ENCODE data around the gene ZCCHC24.

The ZCCHC24 gene

DNA sequence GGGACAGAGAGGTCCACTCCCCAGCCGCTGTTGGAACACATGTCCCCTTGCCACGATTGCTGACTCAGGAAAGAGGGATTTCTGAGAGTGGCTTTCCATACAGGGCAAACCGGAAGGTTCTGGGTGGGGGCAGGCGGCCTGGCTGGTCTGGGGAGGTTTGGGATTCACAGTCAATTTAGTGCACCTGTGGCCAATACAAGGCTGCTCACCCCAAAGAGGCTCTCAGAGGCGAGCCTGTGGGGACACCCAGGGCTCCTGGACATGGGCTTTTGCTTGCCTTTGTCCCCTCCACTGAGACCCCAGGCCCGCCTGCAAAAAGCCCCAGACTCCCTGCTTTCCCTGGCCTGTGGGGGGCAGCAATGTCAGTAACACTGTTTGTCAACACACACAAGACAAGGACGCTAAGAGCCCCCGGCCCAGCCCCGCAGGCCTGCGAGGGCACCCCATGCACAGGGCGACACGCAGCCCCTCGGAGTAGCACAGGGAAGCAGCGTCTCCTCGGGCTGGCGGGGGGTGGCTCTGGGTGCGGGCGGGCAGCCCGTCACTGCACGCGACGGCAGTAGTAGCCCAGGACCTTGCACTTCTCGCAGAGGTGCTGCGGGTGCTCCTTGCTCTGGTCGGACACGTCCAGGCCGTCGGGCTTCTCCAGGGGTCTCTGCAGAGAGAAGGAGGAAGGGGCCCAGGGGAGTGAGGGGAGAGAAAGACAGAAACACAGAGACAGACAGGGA lies 59.5 kb downstream of the ZCCHC24 start:
- DNase-seq (ENCODE audit: low read depth in 2 of 2, low spot score in 1 of 2) = no peak

- DNase-seq (ENCODE audit: low read depth in 2 of 2, low spot score in 1 of 2) = no peak
Observed at GRCh38 chr10:79385392-79385795, 60.0 kb downstream of the ZCCHC24 start.

- no peak for DNase-seq (ENCODE audit: low read depth in 2 of 2, low spot score in 1 of 2)
Observed at GRCh38 chr10:79384773-79385391, 60.5 kb downstream of the ZCCHC24 start.

GRCh38 chr10:79383974-79384606 lies 61.3 kb downstream of the ZCCHC24 start:
- no peak for DNase-seq (ENCODE audit: low read depth in 2 of 2, low spot score in 1 of 2)

DNA sequence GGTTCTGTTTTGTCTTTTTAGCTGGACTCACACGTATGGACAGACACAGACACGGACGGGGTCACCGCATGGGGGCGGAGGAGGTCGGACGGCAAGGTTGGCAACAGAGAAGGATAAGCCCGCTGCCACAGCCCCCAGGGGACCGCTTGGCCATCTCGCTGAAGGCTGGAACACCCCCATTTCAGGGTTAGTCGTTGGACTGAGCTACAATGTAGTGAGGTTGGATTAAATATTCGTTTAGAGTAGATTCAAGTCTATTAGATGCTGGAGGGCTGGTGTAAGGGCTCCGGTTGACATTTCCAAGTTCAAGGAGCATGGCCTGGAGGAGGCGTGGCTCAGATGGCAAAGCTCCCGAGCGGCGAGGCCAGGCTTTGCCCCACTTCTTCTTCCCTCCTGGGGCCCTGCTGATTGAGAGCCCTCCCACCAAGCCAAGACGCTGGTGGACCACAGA lies 62.9 kb downstream of the ZCCHC24 start:
- no peak for DNase-seq (ENCODE audit: low read depth in 2 of 2, low spot score in 1 of 2)

GRCh38 chr10:79381804-79382221 lies 63.6 kb downstream of the ZCCHC24 start:
- no peak for DNase-seq (ENCODE audit: low read depth in 2 of 2, low spot score in 1 of 2)

GRCh38 chr10:79380946-79381721 lies 64.3 kb downstream of the ZCCHC24 start:
- DNase-seq (ENCODE audit: low read depth in 2 of 2, low spot score in 1 of 2) = no peak

DNA sequence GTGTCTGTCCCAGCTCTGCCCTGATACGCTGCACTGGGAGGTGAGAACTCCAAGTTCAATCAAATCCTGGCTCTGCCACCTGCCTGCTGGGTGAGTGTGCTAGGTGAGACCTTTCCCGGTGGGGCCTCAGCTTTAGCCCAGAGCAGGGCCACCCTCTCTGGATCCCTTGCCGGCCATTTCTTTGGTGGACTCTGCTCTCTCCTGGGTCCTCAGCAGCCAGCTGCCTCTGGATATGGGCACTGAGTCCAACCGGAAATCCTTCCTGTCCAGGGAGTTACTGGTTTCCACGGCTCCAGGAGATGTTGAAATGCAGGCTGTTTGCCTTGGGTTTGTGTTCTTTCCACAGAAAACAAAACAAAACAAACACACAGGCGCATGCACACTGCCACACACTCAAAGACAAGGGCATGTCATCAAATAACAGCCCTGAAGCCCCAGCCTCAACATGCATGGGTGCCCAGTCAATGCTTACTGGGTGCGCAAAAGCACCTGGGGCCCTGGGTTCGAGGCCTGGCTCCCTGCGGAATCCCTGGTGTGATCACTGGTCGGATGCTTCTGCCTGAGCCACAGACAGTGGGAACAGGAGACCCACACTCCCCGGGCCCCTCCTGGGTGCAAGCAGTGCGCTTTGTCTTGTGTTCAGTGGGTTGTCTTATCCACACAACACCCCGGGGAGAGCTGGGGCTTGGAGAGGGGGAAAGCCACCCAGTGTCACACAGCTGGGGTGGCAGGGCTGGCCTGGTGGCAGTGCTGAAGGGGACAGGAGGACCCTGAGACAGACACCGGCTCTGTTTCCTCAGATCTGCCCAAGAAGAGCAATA lies 65.1 kb downstream of the ZCCHC24 start:
- no peak for DNase-seq (ENCODE audit: low read depth in 2 of 2, low spot score in 1 of 2)

GRCh38 chr10:79379512-79380124 lies 65.8 kb downstream of the ZCCHC24 start:
- DNase-seq (ENCODE audit: low read depth in 2 of 2, low spot score in 1 of 2) = no peak

DNA sequence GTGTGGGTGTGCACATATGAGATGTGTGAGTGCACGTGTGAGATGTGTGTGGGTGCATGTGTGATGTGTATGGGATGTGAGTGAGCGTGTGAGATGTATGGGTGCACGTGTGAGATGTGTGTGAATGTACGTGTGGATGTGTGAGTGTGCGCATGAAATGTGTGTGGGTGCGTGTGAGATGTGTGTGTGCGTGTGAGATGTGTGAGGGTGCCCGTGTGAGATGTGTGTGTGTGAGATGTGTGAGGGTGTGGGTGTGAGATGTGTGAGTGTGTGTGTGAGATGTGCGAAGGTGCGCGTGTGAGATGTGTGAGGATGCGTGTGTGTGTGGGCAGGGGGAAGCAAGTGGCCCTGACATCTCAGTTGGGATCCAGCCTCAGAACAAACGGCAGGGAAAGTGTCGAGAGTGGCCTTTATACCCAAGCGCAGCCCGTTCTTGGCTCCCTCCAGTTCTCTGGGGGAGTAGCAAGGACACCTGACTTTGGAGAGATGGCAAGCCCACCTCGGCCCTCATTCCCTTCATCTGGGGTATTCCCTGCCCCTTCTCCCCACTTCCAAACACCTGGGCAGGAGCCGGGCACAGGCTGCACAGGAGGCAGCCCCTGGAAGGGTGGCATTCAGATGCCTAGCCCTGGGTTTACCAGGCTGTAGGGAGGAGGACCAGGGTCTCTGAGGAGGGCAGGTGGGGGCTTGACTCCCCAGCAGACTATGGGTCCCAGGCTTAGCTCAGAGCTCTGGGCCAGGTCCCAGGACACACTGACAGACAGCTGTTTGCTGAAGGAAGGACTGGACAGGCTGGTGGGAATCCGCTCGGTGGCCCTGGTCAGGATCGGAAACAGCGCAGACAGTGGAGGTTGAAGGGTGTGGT lies 66.5 kb downstream of the ZCCHC24 start:
- DNase-seq (ENCODE audit: low read depth in 2 of 2, low spot score in 1 of 2) = no peak

- no peak for DNase-seq (ENCODE audit: low read depth in 2 of 2, low spot score in 1 of 2)
Observed at GRCh38 chr10:79378383-79378646, 67.1 kb downstream of the ZCCHC24 start.

GRCh38 chr10:79377557-79378382 lies 67.7 kb downstream of the ZCCHC24 start:
- DNase-seq (ENCODE audit: low read depth in 2 of 2, low spot score in 1 of 2) = no peak

GRCh38 chr10:79376751-79377556 lies 68.5 kb downstream of the ZCCHC24 start:
- DNase-seq (ENCODE audit: low read depth in 2 of 2, low spot score in 1 of 2) = no peak

GRCh38 chr10:79376078-79376628 lies 69.3 kb downstream of the ZCCHC24 start:
- no peak for DNase-seq (ENCODE audit: low read depth in 2 of 2, low spot score in 1 of 2)

- DNase-seq (ENCODE audit: low read depth in 2 of 2, low spot score in 1 of 2) = no peak
Observed at GRCh38 chr10:79375321-79376077, 69.9 kb downstream of the ZCCHC24 start.

- DNase-seq (ENCODE audit: low read depth in 2 of 2, low spot score in 1 of 2) = peak; percentile 21 to 65
Observed at GRCh38 chr10:79374312-79375191, 70.9 kb downstream of the ZCCHC24 start.

All from stimulated activated CD8-positive, alpha-beta memory T cell treated with anti-CD3 and anti-CD28 coated beads, Interleukin-4, amount 100 ng/mL, for 4 hours (primary cell).